ENCODE data around the gene SLC39A5. TPM values are rescaled to one million over a fixed set of nuclear protein-coding genes. Genes with fewer than 3 reads are reported as not detected.
"Not testable (repeated sequence)": the region's sequence is repeated elsewhere in the genome, so short reads cannot be mapped to it uniquely, and the experiment has no call there.

Gene SLC39A5
- total RNA-seq, 1 experiment from 2014 or later: not detected

- H3K27me3 ChIP-seq (ENCODE audit: insufficient read depth, low read length): no peaks in the 10 kb centered on the region
- no peak overlapping the region for H2BK12ac ChIP-seq (ENCODE audit: insufficient read length, low read depth, low read length)
- H4K20me1 ChIP-seq (ENCODE audit: control insufficient read depth, insufficient read depth, insufficient read length): no peaks in the 10 kb centered on the region
- H3K79me2 ChIP-seq (ENCODE audit: insufficient read depth, low read length): no peaks in the 10 kb centered on the region
- H4K5ac ChIP-seq (ENCODE audit: insufficient read length, low read depth, low read length): no peak overlapping the region
- peaks cover 3% of the 10 kb centered on the region for H3K79me1 ChIP-seq (ENCODE audit: insufficient read depth, low read depth, low read length, poor library complexity, severe bottlenecking)
- H3K4ac ChIP-seq (ENCODE audit: low read depth, low read length): no peak overlapping the region
- H3K9me3 ChIP-seq (ENCODE audit: control insufficient read depth, low read depth, low read length): no peaks in the 10 kb centered on the region
- Mint-ChIP-seq H3K27ac (no peak overlapping the region), H3K4me3 (no peak overlapping the region), H3K4me1 (peaks cover 0 to 6% of the 10 kb centered on the region in 2 experiments; a peak in 2 of 4 replicates), H3K9me3 (no peaks in the 10 kb centered on the region), H3K36me3 (ENCODE audit: insufficient read depth in 1 of 3, low read depth in 3 of 3) (peaks cover 28 to 78% (median 50%) of the 10 kb centered on the region in 3 experiments), H3K27me3 (ENCODE audit: low read depth) (no peaks in the 10 kb centered on the region)
- H3K27ac ChIP-seq (ENCODE audit: insufficient read length, low read depth, low read length): no peak overlapping the region
- no peak overlapping the region for H3K23ac ChIP-seq (ENCODE audit: insufficient read length, low read depth, low read length)
- H3K23me2 ChIP-seq (ENCODE audit: insufficient read length, low read depth, low read length, poor library complexity, severe bottlenecking): no peaks in the 10 kb centered on the region
- TF ChIP-seq CTCF (conservative IDR thresholded peaks at IDR 0.05): no peak
- WGBS (ENCODE audit: extremely low coverage, insufficient read length, low lambda C conversion rate): no CpG with 5 or more reads among the region's 2 CpGs
- 0 out of 2 replicates have a peak, but pooled peaks cover 2% of the 10 kb centered on the region for H3K4me1 ChIP-seq (ENCODE audit: insufficient read depth, low read length)
- H3K14ac ChIP-seq (ENCODE audit: insufficient read depth, low read length): no peak overlapping the region
- no peak overlapping the region for H2BK5ac ChIP-seq (ENCODE audit: insufficient read length, low read length)
- no peak overlapping the region for H3K18ac ChIP-seq (ENCODE audit: insufficient read length, low read depth, low read length)
- DNase-seq: no peak
- H3T11ph ChIP-seq (ENCODE audit: low read length): no peak overlapping the region
- no peak overlapping the region for H3K56ac ChIP-seq (ENCODE audit: insufficient read length, low read depth, low read length)
- no peak overlapping the region for H4K8ac ChIP-seq (replicated peaks; ENCODE audit: insufficient read length, low read depth, low read length)
- H2AK5ac ChIP-seq (ENCODE audit: insufficient read length, low read length): no peak overlapping the region
- H4K91ac ChIP-seq (ENCODE audit: insufficient read length, low read depth, low read length): no peak overlapping the region
- H2BK120ac ChIP-seq (ENCODE audit: low read depth, low read length, poor library complexity, severe bottlenecking): no peak overlapping the region
- no peak overlapping the region for H2BK20ac ChIP-seq (ENCODE audit: low read depth, low read length, poor library complexity, severe bottlenecking)
- H2BK15ac ChIP-seq (ENCODE audit: low read depth, low read length): no peak overlapping the region
- no peak overlapping the region for H3K4me2 ChIP-seq (ENCODE audit: insufficient read depth, insufficient read length, low read length)
- no peak overlapping the region for H3K9ac ChIP-seq (ENCODE audit: extremely low read depth, insufficient read length, low read length)
- no peak overlapping the region for H2AFZ ChIP-seq (ENCODE audit: low read length)
These were observed 52.7 kb downstream of the SLC39A5 start for GRCh38 chr12:56282579-56282978.

- not testable (repeated sequence) for H3K79me2 ChIP-seq (ENCODE audit: insufficient read depth, low read length); H4K8ac ChIP-seq (replicated peaks; ENCODE audit: insufficient read length, low read depth, low read length); H3T11ph ChIP-seq (ENCODE audit: low read length); H2BK5ac ChIP-seq (ENCODE audit: insufficient read length, low read length); H3K27me3 ChIP-seq (ENCODE audit: insufficient read depth, low read length); H4K20me1 ChIP-seq (ENCODE audit: control insufficient read depth, insufficient read depth, insufficient read length); H2BK20ac ChIP-seq (ENCODE audit: low read depth, low read length, poor library complexity, severe bottlenecking); H3K27ac ChIP-seq (ENCODE audit: insufficient read length, low read depth, low read length); H3K27me3 Mint-ChIP-seq (ENCODE audit: low read depth); H2BK120ac ChIP-seq (ENCODE audit: low read depth, low read length, poor library complexity, severe bottlenecking); H4K5ac ChIP-seq (ENCODE audit: insufficient read length, low read depth, low read length); H3K9me3 ChIP-seq (ENCODE audit: control insufficient read depth, low read depth, low read length); H3K4me2 ChIP-seq (ENCODE audit: insufficient read depth, insufficient read length, low read length); H3K27ac Mint-ChIP-seq; H3K4me1 Mint-ChIP-seq; H3K23ac ChIP-seq (ENCODE audit: insufficient read length, low read depth, low read length); H3K4ac ChIP-seq (ENCODE audit: low read depth, low read length); H2AFZ ChIP-seq (ENCODE audit: low read length); H2AK5ac ChIP-seq (ENCODE audit: insufficient read length, low read length); H3K4me3 Mint-ChIP-seq; H4K91ac ChIP-seq (ENCODE audit: insufficient read length, low read depth, low read length); H3K4me1 ChIP-seq (ENCODE audit: insufficient read depth, low read length); DNase-seq; H3K56ac ChIP-seq (ENCODE audit: insufficient read length, low read depth, low read length); H3K14ac ChIP-seq (ENCODE audit: insufficient read depth, low read length); H3K23me2 ChIP-seq (ENCODE audit: insufficient read length, low read depth, low read length, poor library complexity, severe bottlenecking); H3K9me3 Mint-ChIP-seq; H2BK12ac ChIP-seq (ENCODE audit: insufficient read length, low read depth, low read length); H2BK15ac ChIP-seq (ENCODE audit: low read depth, low read length); H3K9ac ChIP-seq (ENCODE audit: extremely low read depth, insufficient read length, low read length); H3K79me1 ChIP-seq (ENCODE audit: insufficient read depth, low read depth, low read length, poor library complexity, severe bottlenecking); H3K18ac ChIP-seq (ENCODE audit: insufficient read length, low read depth, low read length)
- WGBS (ENCODE audit: extremely low coverage, insufficient read length, low lambda C conversion rate): no CpG with 5 or more reads among the region's 5 CpGs
- peaks cover 22 to 64% (median 45%) of the 10 kb centered on the region in 3 experiments for H3K36me3 Mint-ChIP-seq (ENCODE audit: insufficient read depth in 1 of 3, low read depth in 3 of 3)
These were observed 54.4 kb downstream of the SLC39A5 start for GRCh38 chr12:56284263-56284662.

All from H9 (cell line).